GM12878 (cell line): ENCODE results near the gene TM7SF2. TPM values are rescaled to one million over a fixed set of nuclear protein-coding genes. Genes with fewer than 3 reads are reported as not detected.

Experiments used
- ATF3 ChIP-seq: IDR thresholded peaks from 2 replicates; pipeline ENCODE4 v1.6.1; 2011; ENCODE audit warnings: low read depth, mild to moderate bottlenecking, low read length, moderate library complexity, borderline replicate concordance; ENCODE audit errors: extremely low read depth
- BCL3 ChIP-seq: IDR thresholded peaks from 2 replicates; pipeline ENCODE4 v1.6.1; 2011; ENCODE audit warnings: borderline replicate concordance, low read depth, mild to moderate bottlenecking, moderate library complexity, low read length; ENCODE audit not compliant: insufficient read depth, poor library complexity, severe bottlenecking
- CHD4 ChIP-seq: fragments of 200-600 bp; sonication (generic); IDR thresholded peaks from 2 replicates; pipeline ENCODE4 v1.6.1; 2016; ENCODE audit warnings: mild to moderate bottlenecking
- CREB1 ChIP-seq: IDR thresholded peaks from 2 replicates; pipeline ENCODE4 v1.6.1; 2012; ENCODE audit warnings: low read depth, mild to moderate bottlenecking, inconsistent platforms
- E2F8 ChIP-seq: fragments of 450-650 bp; IDR thresholded peaks from 2 replicates; pipeline ENCODE4 v1.6.1; 2018; ENCODE audit warnings: mild to moderate bottlenecking, low read depth, moderate library complexity; ENCODE audit not compliant: partially characterized antibody
- ELK1 ChIP-seq: IDR thresholded peaks from 2 replicates; pipeline ENCODE4 v1.6.1; 2012; ENCODE audit warnings: low read depth, low read length, improper control_type of control experiment
- ESRRA ChIP-seq: IDR thresholded peaks from 2 replicates; pipeline ENCODE4 v1.6.1; 2012; ENCODE audit warnings: mild to moderate bottlenecking, low read length, improper control_type of control experiment
- NBN ChIP-seq: fragments of 450-650 bp; IDR thresholded peaks from 2 replicates; pipeline ENCODE4 v1.6.1; 2016
- RBBP5 ChIP-seq: fragments of 200-600 bp; sonication (generic); conservative IDR thresholded peaks from 2 replicates; pipeline ENCODE4 v1.6.1; 2016
- SKIL ChIP-seq: fragments of 450-650 bp; IDR thresholded peaks from 2 replicates; pipeline ENCODE4 v1.6.1; 2017; ENCODE audit warnings: mild to moderate bottlenecking, low read depth, inconsistent platforms; ENCODE audit not compliant: poor library complexity, severe bottlenecking
- SMARCA5 ChIP-seq: fragments of 450-650 bp; IDR thresholded peaks from 2 replicates; pipeline ENCODE4 v1.6.1; 2017; ENCODE audit warnings: mild to moderate bottlenecking
- SRF ChIP-seq, 2 experiments: IDR thresholded peaks; 2 replicates each; pipeline ENCODE4 v1.6.1; 2011; ENCODE audit warnings: low read depth in 2 of 2, low read length in 2 of 2, mild to moderate bottlenecking in 1 of 2, moderate library complexity in 1 of 2
- TBL1XR1 ChIP-seq: IDR thresholded peaks from 2 replicates; pipeline ENCODE4 v1.6.1; 2012; ENCODE audit warnings: low read depth, low read length, improper control_type of control experiment
- TCF7 ChIP-seq: IDR thresholded peaks from 2 replicates; pipeline ENCODE4 v1.6.1; 2014; ENCODE audit warnings: antibody characterized with exemption, borderline replicate concordance
- ZBTB40 ChIP-seq: fragments of 450-650 bp; IDR thresholded peaks from 2 replicates; pipeline ENCODE4 v1.6.1; 2016; ENCODE audit warnings: mild to moderate bottlenecking, moderate library complexity, borderline replicate concordance
- ZNF207 ChIP-seq: fragments of 450-650 bp; IDR thresholded peaks from 2 replicates; pipeline ENCODE4 v1.6.1; 2014; ENCODE audit warnings: antibody characterized with exemption, mild to moderate bottlenecking, borderline replicate concordance
- polyA plus RNA-seq, 11 experiments: library from polyadenylated mRNA; depleted of rRNA in 4 of 11; unstranded in 6 of 11; stranded (reverse) in 5 of 11; fragments of >200 nt; fragmentation: Nextera tagmentation in 4 of 11; fragmentation: Illumina TruSeq in 1 of 11; extraction: Ambion mirVana in 4 of 11; extraction: Trizol in 1 of 11; gene quantifications; 1 replicate in 1 of 11; 2 replicates in 10 of 11; pipeline versions ENCODE4 v1.2.1 to v1.2.3, GENCODE V29; 2011 to 2016; ENCODE audit warnings: inconsistent platforms in 2 of 11, missing spikeins in 2 of 11, low read depth in 1 of 11
- total RNA-seq, 4 experiments: library from RNA; depleted of rRNA in 3 of 4; stranded (reverse); fragments of >200 nt in 3 of 4; fragmentation: Illumina TruSeq in 1 of 4; extraction: Trizol in 1 of 4; gene quantifications; 2 replicates each; pipeline versions ENCODE4 v1.2.1 to v1.2.3, GENCODE V29; 2013 to 2021

TM7SF2 gene
- total and polyA plus RNA-seq, 10 of the 15 experiments (the other 5 are each of a cell fraction or from before 2014, with no cell fraction given): 0.52 to 57.7 (median 20.7) TPM

GRCh38 chr11:65095974-65096806 lies 15.5 kb upstream of the TM7SF2 start, which contains the start of gene VPS51 (continued):
- TF ChIP-seq ZBTB40 (peak; percentile 100), SRF (IDR thresholded peaks at IDR 0.05; ENCODE audit: low read depth in 2 of 2, low read length in 2 of 2) (peak; percentile 50 to 96; a peak in 3 of 4 replicates), TBL1XR1 (peak; percentile 93), SMARCA5 (peak; percentile 90), ELK1 (peak; percentile 98), NBN (peak; percentile 96), BCL3 (peak; percentile 22), TCF7 (peak; percentile 71; the same call in 1 of the 2 replicates), ESRRA (peak; percentile 75; the same call in 1 of the 2 replicates), CHD4 (no peak), ATF3 (peak; percentile 48; the same call in 1 of the 2 replicates), SKIL (peak; percentile 66), RBBP5 (peak; percentile 50; the same call in 1 of the 2 replicates), ZNF207 (peak; percentile 99), CREB1 (peak; percentile 89), E2F8 (peak; percentile 94)
